ENCODE data around the gene CAMK2D.

The CAMK2D gene

DNA sequence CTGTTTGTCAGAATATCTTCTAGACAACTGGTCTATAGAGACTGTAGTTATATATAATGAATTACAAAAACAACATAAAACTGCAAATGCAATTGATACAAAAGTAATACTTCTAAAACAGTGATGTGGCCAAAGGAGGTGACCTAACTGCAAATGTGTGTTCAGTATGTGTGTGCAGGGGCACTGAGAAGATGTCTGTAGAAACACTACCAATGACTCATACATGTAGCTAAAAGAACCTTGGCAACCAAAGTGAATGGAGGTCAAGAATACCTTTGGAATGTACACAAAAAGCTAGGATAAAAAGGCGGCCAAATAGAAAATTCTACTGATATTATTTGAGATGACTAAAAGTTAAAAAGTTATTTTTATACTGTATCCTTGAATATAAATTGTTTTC lies 261.8 kb downstream of the CAMK2D start:
- DNase-seq (ENCODE audit: insufficient read length, low spot score), result no peak

GRCh38 chr4:113499166-113499565 lies 262.4 kb downstream of the CAMK2D start:
- FAIRE-seq (no peak), DNase-seq (ENCODE audit: insufficient read length, low spot score) (no peak)

More for the DNA sequence above, 261.8 kb downstream of the CAMK2D start:
- TF ChIP-seq POU2F2 (IDR thresholded peaks at IDR 0.05; ENCODE audit: low read depth, low read length) (no peak), TAF1 (IDR thresholded peaks at IDR 0.05; ENCODE audit: low read depth, low read length) (no peak), PAX5 (IDR thresholded peaks at IDR 0.05; ENCODE audit: insufficient read depth, low read length, severe bottlenecking) (no peak), SPI1 (IDR thresholded peaks at IDR 0.05; ENCODE audit: low read depth, low read length) (no peak), POLR2AphosphoS5 (IDR thresholded peaks at IDR 0.05; ENCODE audit: low read depth, low read length) (no peak), POLR2A (IDR thresholded peaks at IDR 0.05; ENCODE audit: low read depth, low read length) (no peak)
- FAIRE-seq, result no peak

GRCh38 chr4:113497154-113497884 lies 264.2 kb downstream of the CAMK2D start:
- TF ChIP-seq PAX5 (IDR thresholded peaks at IDR 0.05; ENCODE audit: insufficient read depth, low read length, severe bottlenecking), result no peak
- no peak for TF ChIP-seq POU2F2 (IDR thresholded peaks at IDR 0.05; ENCODE audit: low read depth, low read length)
- no peak for TF ChIP-seq POLR2A (IDR thresholded peaks at IDR 0.05; ENCODE audit: low read depth, low read length)
- TF ChIP-seq TAF1 (IDR thresholded peaks at IDR 0.05; ENCODE audit: low read depth, low read length), result no peak
- no peak for TF ChIP-seq POLR2AphosphoS5 (IDR thresholded peaks at IDR 0.05; ENCODE audit: low read depth, low read length)
- no peak for TF ChIP-seq SPI1 (IDR thresholded peaks at IDR 0.05; ENCODE audit: low read depth, low read length)
- no peak for DNase-seq (ENCODE audit: insufficient read length, low spot score)
- FAIRE-seq, result no peak

More at GRCh38 chr4:113499166-113499565, 262.4 kb downstream of the CAMK2D start:
- no peak for TF ChIP-seq POU2F2 (IDR thresholded peaks at IDR 0.05; ENCODE audit: low read depth, low read length)
- no peak for TF ChIP-seq PAX5 (IDR thresholded peaks at IDR 0.05; ENCODE audit: insufficient read depth, low read length, severe bottlenecking)
- no peak for TF ChIP-seq POLR2AphosphoS5 (IDR thresholded peaks at IDR 0.05; ENCODE audit: low read depth, low read length)

GRCh38 chr4:113496698-113497097 lies 264.8 kb downstream of the CAMK2D start:
- no peak for FAIRE-seq
- TF ChIP-seq SPI1 (IDR thresholded peaks at IDR 0.05; ENCODE audit: low read depth, low read length), result no peak
- TF ChIP-seq POU2F2 (IDR thresholded peaks at IDR 0.05; ENCODE audit: low read depth, low read length), result no peak
- TF ChIP-seq POLR2A (IDR thresholded peaks at IDR 0.05; ENCODE audit: low read depth, low read length), result no peak
- no peak for TF ChIP-seq POLR2AphosphoS5 (IDR thresholded peaks at IDR 0.05; ENCODE audit: low read depth, low read length)
- no peak for TF ChIP-seq PAX5 (IDR thresholded peaks at IDR 0.05; ENCODE audit: insufficient read depth, low read length, severe bottlenecking)
- TF ChIP-seq TAF1 (IDR thresholded peaks at IDR 0.05; ENCODE audit: low read depth, low read length), result no peak

GRCh38 chr4:113495790-113496189 lies 265.7 kb downstream of the CAMK2D start:
- DNase-seq (ENCODE audit: insufficient read length, low spot score) (no peak), FAIRE-seq (peak; percentile 60)
- no peak for TF ChIP-seq POLR2A (IDR thresholded peaks at IDR 0.05; ENCODE audit: low read depth, low read length)
- no peak for TF ChIP-seq POU2F2 (IDR thresholded peaks at IDR 0.05; ENCODE audit: low read depth, low read length)
- TF ChIP-seq POLR2AphosphoS5 (IDR thresholded peaks at IDR 0.05; ENCODE audit: low read depth, low read length), result no peak
- TF ChIP-seq SPI1 (IDR thresholded peaks at IDR 0.05; ENCODE audit: low read depth, low read length), result no peak
- TF ChIP-seq TAF1 (IDR thresholded peaks at IDR 0.05; ENCODE audit: low read depth, low read length), result no peak
- no peak for TF ChIP-seq PAX5 (IDR thresholded peaks at IDR 0.05; ENCODE audit: insufficient read depth, low read length, severe bottlenecking)

More at GRCh38 chr4:113496698-113497097, 264.8 kb downstream of the CAMK2D start:
- DNase-seq (ENCODE audit: insufficient read length, low spot score), result no peak

DNA sequence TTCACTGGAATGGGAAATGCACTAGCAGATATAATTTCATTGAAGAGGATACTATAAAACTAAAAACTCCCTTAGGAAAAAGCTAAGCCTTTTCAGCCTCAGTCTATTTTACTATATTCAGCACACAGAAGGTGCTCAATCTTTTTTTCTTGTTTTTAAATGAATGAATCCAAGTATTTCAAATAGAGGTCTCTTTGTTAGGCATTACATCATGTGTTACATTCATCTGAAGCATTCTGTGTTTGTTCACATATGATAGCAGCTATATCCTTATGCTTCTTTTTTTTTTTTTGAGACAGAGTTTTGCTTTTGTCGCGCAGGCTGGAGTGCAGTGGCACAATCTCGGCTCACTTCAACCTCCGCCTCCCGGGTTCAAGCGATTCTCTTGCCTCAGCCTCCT lies 278.4 kb downstream of the CAMK2D start:
- FAIRE-seq (no peak), DNase-seq (ENCODE audit: insufficient read length, low spot score) (no peak)
- no peak for TF ChIP-seq TAF1 (IDR thresholded peaks at IDR 0.05; ENCODE audit: low read depth, low read length)
- TF ChIP-seq POU2F2 (IDR thresholded peaks at IDR 0.05; ENCODE audit: low read depth, low read length), result no peak
- no peak for TF ChIP-seq POLR2A (IDR thresholded peaks at IDR 0.05; ENCODE audit: low read depth, low read length)
- TF ChIP-seq POLR2AphosphoS5 (IDR thresholded peaks at IDR 0.05; ENCODE audit: low read depth, low read length), result no peak
- TF ChIP-seq PAX5 (IDR thresholded peaks at IDR 0.05; ENCODE audit: insufficient read depth, low read length, severe bottlenecking), result no peak
- no peak for TF ChIP-seq SPI1 (IDR thresholded peaks at IDR 0.05; ENCODE audit: low read depth, low read length)

DNA sequence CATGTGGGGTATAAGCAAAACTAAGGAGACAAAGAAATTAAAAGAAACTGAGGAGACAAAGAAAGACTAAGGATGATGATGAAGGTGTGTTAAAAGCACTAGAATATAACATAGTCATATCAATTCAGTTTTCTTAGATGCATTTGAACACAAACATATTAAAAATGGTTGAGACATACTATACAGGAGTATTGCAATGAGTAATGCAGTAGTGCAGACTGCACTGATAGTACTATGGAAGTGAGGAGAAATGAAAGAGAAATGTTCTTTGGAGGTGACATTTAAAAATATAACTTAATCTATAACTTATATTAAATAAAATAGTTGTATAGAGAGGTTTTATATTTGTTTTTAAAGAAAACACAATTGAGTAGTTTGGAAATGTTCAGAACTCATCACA lies 279.2 kb downstream of the CAMK2D start:
- no peak for DNase-seq (ENCODE audit: insufficient read length, low spot score)
- no peak for FAIRE-seq
- no peak for TF ChIP-seq PAX5 (IDR thresholded peaks at IDR 0.05; ENCODE audit: insufficient read depth, low read length, severe bottlenecking)

DNA sequence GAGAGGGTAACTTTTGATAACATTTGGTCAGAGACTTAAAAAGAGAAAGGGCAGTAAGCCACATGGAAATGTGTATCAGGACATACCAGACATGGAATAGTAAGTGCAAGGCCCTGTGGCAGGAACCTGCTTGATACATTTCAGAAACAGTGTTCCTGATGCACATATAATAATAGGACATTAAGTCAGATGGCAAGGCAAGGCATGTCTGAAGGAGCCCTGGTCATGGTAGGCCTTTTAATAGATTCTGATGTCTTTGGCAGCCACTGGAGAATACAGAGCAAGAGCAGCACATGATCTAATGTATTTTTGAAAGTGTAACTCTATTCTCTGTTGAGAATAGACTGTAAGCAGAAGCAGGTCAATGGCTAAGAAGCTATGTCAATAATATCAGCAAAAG lies 279.7 kb downstream of the CAMK2D start:
- DNase-seq (ENCODE audit: insufficient read length, low spot score) (no peak), FAIRE-seq (no peak)
- TF ChIP-seq SPI1 (IDR thresholded peaks at IDR 0.05; ENCODE audit: low read depth, low read length) (no peak), TAF1 (IDR thresholded peaks at IDR 0.05; ENCODE audit: low read depth, low read length) (no peak), POU2F2 (IDR thresholded peaks at IDR 0.05; ENCODE audit: low read depth, low read length) (no peak), POLR2A (IDR thresholded peaks at IDR 0.05; ENCODE audit: low read depth, low read length) (no peak), PAX5 (IDR thresholded peaks at IDR 0.05; ENCODE audit: insufficient read depth, low read length, severe bottlenecking) (no peak), POLR2AphosphoS5 (IDR thresholded peaks at IDR 0.05; ENCODE audit: low read depth, low read length) (no peak)

GRCh38 chr4:113480109-113480508 lies 281.4 kb downstream of the CAMK2D start:
- FAIRE-seq (peak; percentile 54), DNase-seq (ENCODE audit: insufficient read length, low spot score) (no peak)
- TF ChIP-seq SPI1 (IDR thresholded peaks at IDR 0.05; ENCODE audit: low read depth, low read length) (no peak), POU2F2 (IDR thresholded peaks at IDR 0.05; ENCODE audit: low read depth, low read length) (no peak), PAX5 (IDR thresholded peaks at IDR 0.05; ENCODE audit: insufficient read depth, low read length, severe bottlenecking) (no peak), POLR2AphosphoS5 (IDR thresholded peaks at IDR 0.05; ENCODE audit: low read depth, low read length) (no peak), TAF1 (IDR thresholded peaks at IDR 0.05; ENCODE audit: low read depth, low read length) (no peak), POLR2A (IDR thresholded peaks at IDR 0.05; ENCODE audit: low read depth, low read length) (no peak)

DNA sequence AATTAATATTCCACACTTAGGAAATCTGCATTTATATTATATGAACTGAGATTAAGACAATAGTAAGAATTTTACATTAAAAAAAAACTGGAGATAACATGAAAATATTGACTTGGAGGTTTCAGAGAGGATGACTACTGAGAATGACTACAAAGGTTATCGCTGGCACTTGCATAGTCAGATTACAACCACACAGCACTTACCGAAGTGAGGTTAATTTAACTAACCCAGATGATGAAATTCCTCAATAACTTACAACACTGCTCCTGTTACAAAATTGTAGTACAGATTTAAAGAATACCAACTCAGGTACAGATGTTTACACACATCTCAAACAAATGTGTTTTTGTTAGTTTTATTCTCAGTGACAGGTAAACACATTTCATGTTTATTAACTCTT lies 283.5 kb downstream of the CAMK2D start:
- FAIRE-seq, result no peak
- no peak for TF ChIP-seq SPI1 (IDR thresholded peaks at IDR 0.05; ENCODE audit: low read depth, low read length)
- TF ChIP-seq POLR2A (IDR thresholded peaks at IDR 0.05; ENCODE audit: low read depth, low read length), result no peak
- TF ChIP-seq POU2F2 (IDR thresholded peaks at IDR 0.05; ENCODE audit: low read depth, low read length), result no peak

More for the DNA sequence above, 283.5 kb downstream of the CAMK2D start:
- DNase-seq (ENCODE audit: insufficient read length, low spot score), result no peak
